LoVo (cell line): ENCODE data around the gene LILRB2.
"Not testable (repeated sequence)": the region's sequence is repeated elsewhere in the genome, so short reads cannot be mapped to it uniquely, and the experiment has no call there.

ENCODE experiments used
- DNase-seq: peaks from one replicate; pipeline ENCODE4 v3.0.0-alpha.2; 2016; ENCODE audit warnings: low spot score

LILRB2 gene

GRCh38 chr19:54240372-54241336 lies 40.3 kb downstream of the LILRB2 start:
- not testable (repeated sequence) for DNase-seq

- DNase-seq, result not testable (repeated sequence)
These were observed 41.2 kb downstream of the LILRB2 start for GRCh38 chr19:54239491-54240371.

- DNase-seq, result no peak
These were observed 47.0 kb downstream of the LILRB2 start for GRCh38 chr19:54233941-54234340.

- DNase-seq, result peak; percentile 63
These were observed 49.6 kb downstream of the LILRB2 start for GRCh38 chr19:54231077-54231931.

GRCh38 chr19:54230031-54230430 lies 50.9 kb downstream of the LILRB2 start:
- no peak for DNase-seq

GRCh38 chr19:54229146-54229545 lies 51.8 kb downstream of the LILRB2 start:
- no peak for DNase-seq

- not testable (repeated sequence) for DNase-seq
These were observed 56.3 kb downstream of the LILRB2 start for GRCh38 chr19:54224619-54225018.

GRCh38 chr19:54223937-54224281 lies 57.0 kb downstream of the LILRB2 start:
- DNase-seq, result not testable (repeated sequence)
